GM12878 (cell line): Measurements from ENCODE around the gene MEG3. TPM values are rescaled to one million over a fixed set of nuclear protein-coding genes. Genes with fewer than 3 reads are reported as not detected.

Experiments
- ATAC-seq: fragments of 200-7000 bp; cut with Tn5 transposase; 3 replicates; pipeline ENCODE4 v1.9.1; 2020; ENCODE audit warnings: mild to moderate bottlenecking, moderate library complexity
- BruUV-seq: library from RNA; stranded (reverse); fragments of 400-500 nt; replicated peaks from 2 replicates; lab custom pipeline; 2021; lab: Mats Ljungman, UMichigan
- CTCF ChIA-PET: fragments of 300-600 bp; sonication (Branson Sonifier 250); formaldehyde crosslinking; extraction: SDS; loops from one replicate; lab custom pipeline; 2021; ENCODE audit warnings: inconsistent platforms; lab: Yijun Ruan, JAX
- POLR2A ChIA-PET: fragments of 350-600 bp; formaldehyde crosslinking; extraction: SDS; loops from one replicate; lab custom pipeline; 2021; ENCODE audit warnings: inconsistent platforms; lab: Charles Lee
- RAD21 ChIA-PET: fragments of 300-600 bp; sonication (Branson Sonifier 250); formaldehyde crosslinking; loops from one replicate; lab custom pipeline; 2023; ENCODE audit warnings: antibody characterized with exemption; ENCODE audit not compliant: unreplicated experiment; lab: Charles Lee
- SMC1A ChIA-PET: fragments of 300-600 bp; sonication (Branson Sonifier 250); formaldehyde crosslinking; loops from one replicate; lab custom pipeline; 2023; ENCODE audit not compliant: unreplicated experiment, uncharacterized antibody; lab: Charles Lee
- DNase-seq: peaks from one replicate; pipeline ENCODE4 v3.0.0-alpha.2; 2011; ENCODE audit warnings: low read depth, low spot score
- FAIRE-seq: peaks from 3 replicates; lab custom pipeline; 2011; peaks lifted over from hg19 to GRCh38; lab: Jason Lieb, UNC
- H2AFZ ChIP-seq: 2 replicates; pipeline ENCODE4 v1.6.0; 2011; ENCODE audit warnings: low read depth, low read length, control low read depth; ENCODE audit not compliant: control insufficient read depth
- H3K27ac ChIP-seq: 2 replicates; pipeline ENCODE4 v1.5.1; 2011; ENCODE audit warnings: control low read depth; ENCODE audit not compliant: control insufficient read depth, insufficient read depth
- H3K27me3 ChIP-seq, 2 experiments: replicated peaks in 1 of 2; 2 replicates each; pipeline versions ENCODE4 v1.6.0 to v1.6.1; 2011; ENCODE audit warnings: low read length in 1 of 2; ENCODE audit not compliant: control insufficient read depth in 2 of 2, insufficient read depth in 2 of 2
- H3K36me3 ChIP-seq, 2 experiments: 2 replicates each; pipeline ENCODE4 v1.5.1; 2011; ENCODE audit warnings: low read length in 1 of 2; ENCODE audit not compliant: control insufficient read depth in 2 of 2, insufficient read depth in 2 of 2
- H3K4me1 ChIP-seq: 2 replicates; pipeline ENCODE4 v1.6.1; 2011; ENCODE audit warnings: mild to moderate bottlenecking, low read length, moderate library complexity, mixed read lengths; ENCODE audit not compliant: control insufficient read depth, insufficient read depth
- H3K4me2 ChIP-seq: 2 replicates; pipeline ENCODE4 v1.6.0; 2011; ENCODE audit warnings: control low read depth; ENCODE audit not compliant: control insufficient read depth, insufficient read depth
- H3K4me3 ChIP-seq: fragments of 200-600 bp; sonication (generic); 2 replicates; pipeline ENCODE4 v1.5.1; 2016
- H3K79me2 ChIP-seq: 2 replicates; pipeline ENCODE4 v1.6.0; 2011; ENCODE audit warnings: low read length; ENCODE audit not compliant: control insufficient read depth, insufficient read depth
- H3K9ac ChIP-seq: 2 replicates; pipeline ENCODE4 v1.8.0; 2011; ENCODE audit warnings: low read length, control low read depth, mixed read lengths; ENCODE audit not compliant: control insufficient read depth, insufficient read depth
- H3K9me3 ChIP-seq: replicated peaks from 3 replicates; pipeline ENCODE4 v1.5.1; 2011; ENCODE audit warnings: mild to moderate bottlenecking, low read length; ENCODE audit not compliant: control insufficient read depth, insufficient read depth
- H4K20me1 ChIP-seq: 2 replicates; pipeline ENCODE4 v1.6.0; 2011; ENCODE audit not compliant: control insufficient read depth, insufficient read depth
- BCLAF1 ChIP-seq: fragments of 450-650 bp; IDR thresholded peaks from 2 replicates; pipeline ENCODE4 v1.6.1; 2017; ENCODE audit warnings: antibody characterized with exemption, mild to moderate bottlenecking, moderate library complexity
- KLF5 ChIP-seq: fragments of 450-650 bp; IDR thresholded peaks from 2 replicates; pipeline ENCODE4 v1.6.1; 2014; ENCODE audit warnings: mild to moderate bottlenecking; ENCODE audit not compliant: partially characterized antibody
- NFYB ChIP-seq: IDR thresholded peaks from 2 replicates; pipeline ENCODE4 v1.6.1; 2011; ENCODE audit warnings: low read depth, mild to moderate bottlenecking, low read length, improper control_type of control experiment, moderate library complexity; ENCODE audit not compliant: insufficient read depth
- PAX8 ChIP-seq: fragments of 450-650 bp; IDR thresholded peaks from 2 replicates; pipeline ENCODE4 v1.6.1; 2017; ENCODE audit warnings: mild to moderate bottlenecking, moderate library complexity
- POLR2A ChIP-seq: IDR thresholded peaks from 2 replicates; pipeline ENCODE4 v1.6.1; 2011; ENCODE audit warnings: low read depth, mild to moderate bottlenecking, low read length
- POLR2AphosphoS5 ChIP-seq: IDR thresholded peaks from 2 replicates; pipeline ENCODE4 v1.6.1; 2011; ENCODE audit warnings: mild to moderate bottlenecking, low read length, inconsistent platforms
- RFX5 ChIP-seq: IDR thresholded peaks from 2 replicates; pipeline ENCODE4 v1.6.1; 2011; ENCODE audit warnings: low read depth, low read length, improper control_type of control experiment
- SMARCA5 ChIP-seq: fragments of 450-650 bp; IDR thresholded peaks from 2 replicates; pipeline ENCODE4 v1.6.1; 2017; ENCODE audit warnings: mild to moderate bottlenecking
- WGBS: methylation state at CpG from one replicate; pipeline ENCODE4 v1.1.6; 2016; ENCODE audit warnings: low lambda C conversion rate; ENCODE audit not compliant: insufficient replicate concordance, insufficient coverage; ENCODE audit errors: missing lambda C conversion rate; 5-methylcytosine and 5-hydroxymethylcytosine counted together
- in situ Hi-C: fragments of 300-500 bp; cut with MboI; formaldehyde crosslinking; loops from 9 replicates; pipeline ENCODE4 v1.14.3; 2018; ENCODE audit warnings: mixed read lengths
- intact Hi-C: fragments of 100-400 bp; cut with micrococcal nuclease; formaldehyde crosslinking; loops from one replicate; pipeline ENCODE4 v1.14.2; 2022; ENCODE audit not compliant: unreplicated experiment
- polyA plus RNA-seq, 11 experiments: library from polyadenylated mRNA; depleted of rRNA in 4 of 11; unstranded in 6 of 11; stranded (reverse) in 5 of 11; fragments of >200 nt; fragmentation: Nextera tagmentation in 4 of 11; fragmentation: Illumina TruSeq in 1 of 11; extraction: Ambion mirVana in 4 of 11; extraction: Trizol in 1 of 11; gene quantifications; 1 replicate in 1 of 11; 2 replicates in 10 of 11; pipeline versions ENCODE4 v1.2.1 to v1.2.3, GENCODE V29; 2011 to 2016; ENCODE audit warnings: inconsistent platforms in 2 of 11, missing spikeins in 2 of 11, low read depth in 1 of 11
- total RNA-seq, 4 experiments: library from RNA; depleted of rRNA in 3 of 4; stranded (reverse); fragments of >200 nt in 3 of 4; fragmentation: Illumina TruSeq in 1 of 4; extraction: Trizol in 1 of 4; gene quantifications; 2 replicates each; pipeline versions ENCODE4 v1.2.1 to v1.2.3, GENCODE V29; 2013 to 2021
- TF ChIP-seq, protein P1 (sequence below): fragments of 450-650 bp; IDR thresholded peaks from 2 replicates; pipeline ENCODE4 v1.6.1; 2018; ENCODE audit warnings: borderline replicate concordance, mild to moderate bottlenecking; ENCODE audit not compliant: partially characterized antibody
- TF ChIP-seq, protein P2 (sequence below): fragments of 450-650 bp; IDR thresholded peaks from 2 replicates; pipeline ENCODE4 v1.6.1; 2017; ENCODE audit warnings: mild to moderate bottlenecking, moderate library complexity

The MEG3 gene
- total and polyA plus RNA-seq, 10 of the 15 experiments (the other 5 are each of a cell fraction or from before 2014, with no cell fraction given), result 0.03 to 2.9 (median 0.95) TPM; not detected in 7

DNA sequence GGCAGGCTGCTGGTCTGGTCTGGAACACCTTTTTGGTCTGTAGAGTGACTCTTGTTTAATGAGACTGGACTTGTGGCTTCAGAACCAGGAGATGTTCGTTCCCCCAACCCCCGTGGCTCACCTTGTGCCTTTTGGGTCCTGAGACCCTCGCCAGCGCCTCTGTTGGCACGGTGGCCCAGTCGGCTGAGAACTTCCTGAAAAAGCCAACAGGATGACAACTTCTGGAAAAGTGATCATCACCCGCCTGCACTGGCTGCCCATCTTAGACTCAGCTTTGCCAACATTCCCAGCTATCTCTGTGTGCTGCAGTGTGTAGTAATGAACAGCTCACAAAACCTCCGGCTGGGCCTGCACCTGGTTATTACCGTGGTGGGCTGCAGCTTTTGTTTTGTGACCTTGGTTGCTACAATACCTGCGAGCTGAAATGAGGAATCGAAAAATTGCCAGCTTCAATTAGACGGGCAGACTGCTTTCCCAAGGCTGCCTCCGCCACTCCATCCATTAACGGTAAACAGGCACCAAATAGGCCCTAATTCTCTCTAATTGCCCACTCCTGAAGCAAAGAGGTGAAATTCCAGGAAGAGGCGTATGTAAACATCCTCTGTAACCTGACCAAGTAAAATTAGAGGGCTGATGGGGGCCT is 16.0 kb downstream of the MEG3 start:
- Histone ChIP-seq H3K4me3 (no peak overlapping the region), H3K36me3 (no peaks in the 10 kb centered on the region), H3K79me2 (no peaks in the 10 kb centered on the region), H3K27me3 (no peaks in the 10 kb centered on the region), H2AFZ (no peak overlapping the region), H4K20me1 (no peaks in the 10 kb centered on the region), H3K9me3 (no peaks in the 10 kb centered on the region), H3K4me2 (no peak overlapping the region), H3K4me1 (no peaks in the 10 kb centered on the region), H3K27ac (no peak overlapping the region), H3K9ac (no peak overlapping the region)
- in situ Hi-C loops, result no loop called here
- BruUV-seq, result no TSS peak
- DNase-seq, result no peak
- intact Hi-C loops, result no loop called here
- CTCF ChIA-PET, result interaction anchor here (1.0 kb wide), 1 partner anchor 10 kb away, joined by 3 read pairs; no protein-coding TSS in a partner anchor
- no peak for ATAC-seq
- POLR2A ChIA-PET, result no interaction called here
- SMC1A ChIA-PET, result no interaction called here
- 35% methylated on average over 15 of the region's 15 CpGs for WGBS
- FAIRE-seq, result no peak
- RAD21 ChIA-PET, result no interaction called here
- TF ChIP-seq RFX5 (no peak), POLR2AphosphoS5 (no peak), SMARCA5 (no peak), POLR2A (no peak), KLF5 (no peak), BCLAF1 (no peak), NFYB (no peak), PAX8 (no peak)
- TF ChIP-seq, protein P1, sequence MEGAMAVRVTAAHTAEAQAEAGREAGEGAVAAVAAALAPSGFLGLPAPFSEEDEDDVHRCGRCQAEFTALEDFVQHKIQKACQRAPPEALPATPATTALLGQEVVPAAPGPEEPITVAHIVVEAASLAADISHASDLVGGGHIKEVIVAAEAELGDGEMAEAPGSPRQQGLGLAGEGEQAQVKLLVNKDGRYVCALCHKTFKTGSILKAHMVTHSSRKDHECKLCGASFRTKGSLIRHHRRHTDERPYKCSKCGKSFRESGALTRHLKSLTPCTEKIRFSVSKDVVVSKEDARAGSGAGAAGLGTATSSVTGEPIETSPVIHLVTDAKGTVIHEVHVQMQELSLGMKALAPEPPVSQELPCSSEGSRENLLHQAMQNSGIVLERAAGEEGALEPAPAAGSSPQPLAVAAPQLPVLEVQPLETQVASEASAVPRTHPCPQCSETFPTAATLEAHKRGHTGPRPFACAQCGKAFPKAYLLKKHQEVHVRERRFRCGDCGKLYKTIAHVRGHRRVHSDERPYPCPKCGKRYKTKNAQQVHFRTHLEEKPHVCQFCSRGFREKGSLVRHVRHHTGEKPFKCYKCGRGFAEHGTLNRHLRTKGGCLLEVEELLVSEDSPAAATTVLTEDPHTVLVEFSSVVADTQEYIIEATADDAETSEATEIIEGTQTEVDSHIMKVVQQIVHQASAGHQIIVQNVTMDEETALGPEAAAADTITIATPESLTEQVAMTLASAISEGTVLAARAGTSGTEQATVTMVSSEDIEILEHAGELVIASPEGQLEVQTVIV, result no peak
- TF ChIP-seq, protein P2, sequence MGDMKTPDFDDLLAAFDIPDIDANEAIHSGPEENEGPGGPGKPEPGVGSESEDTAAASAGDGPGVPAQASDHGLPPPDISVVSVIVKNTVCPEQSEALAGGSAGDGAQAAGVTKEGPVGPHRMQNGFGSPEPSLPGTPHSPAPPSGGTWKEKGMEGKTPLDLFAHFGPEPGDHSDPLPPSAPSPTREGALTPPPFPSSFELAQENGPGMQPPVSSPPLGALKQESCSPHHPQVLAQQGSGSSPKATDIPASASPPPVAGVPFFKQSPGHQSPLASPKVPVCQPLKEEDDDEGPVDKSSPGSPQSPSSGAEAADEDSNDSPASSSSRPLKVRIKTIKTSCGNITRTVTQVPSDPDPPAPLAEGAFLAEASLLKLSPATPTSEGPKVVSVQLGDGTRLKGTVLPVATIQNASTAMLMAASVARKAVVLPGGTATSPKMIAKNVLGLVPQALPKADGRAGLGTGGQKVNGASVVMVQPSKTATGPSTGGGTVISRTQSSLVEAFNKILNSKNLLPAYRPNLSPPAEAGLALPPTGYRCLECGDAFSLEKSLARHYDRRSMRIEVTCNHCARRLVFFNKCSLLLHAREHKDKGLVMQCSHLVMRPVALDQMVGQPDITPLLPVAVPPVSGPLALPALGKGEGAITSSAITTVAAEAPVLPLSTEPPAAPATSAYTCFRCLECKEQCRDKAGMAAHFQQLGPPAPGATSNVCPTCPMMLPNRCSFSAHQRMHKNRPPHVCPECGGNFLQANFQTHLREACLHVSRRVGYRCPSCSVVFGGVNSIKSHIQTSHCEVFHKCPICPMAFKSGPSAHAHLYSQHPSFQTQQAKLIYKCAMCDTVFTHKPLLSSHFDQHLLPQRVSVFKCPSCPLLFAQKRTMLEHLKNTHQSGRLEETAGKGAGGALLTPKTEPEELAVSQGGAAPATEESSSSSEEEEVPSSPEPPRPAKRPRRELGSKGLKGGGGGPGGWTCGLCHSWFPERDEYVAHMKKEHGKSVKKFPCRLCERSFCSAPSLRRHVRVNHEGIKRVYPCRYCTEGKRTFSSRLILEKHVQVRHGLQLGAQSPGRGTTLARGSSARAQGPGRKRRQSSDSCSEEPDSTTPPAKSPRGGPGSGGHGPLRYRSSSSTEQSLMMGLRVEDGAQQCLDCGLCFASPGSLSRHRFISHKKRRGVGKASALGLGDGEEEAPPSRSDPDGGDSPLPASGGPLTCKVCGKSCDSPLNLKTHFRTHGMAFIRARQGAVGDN, result no peak
- TF ChIP-seq, all 136 proteins: peak for 0
